GM12801 (cell line): ENCODE data around the gene CHD1.

ENCODE experiments used
- TF ChIP-seq, protein P1 (sequence below): IDR thresholded peaks from one replicate; pipeline ENCODE4 v1.5.1; 2011; ENCODE audit warnings: control low read depth; ENCODE audit not compliant: insufficient read length; ENCODE audit errors: extremely low read depth

The CHD1 gene

DNA sequence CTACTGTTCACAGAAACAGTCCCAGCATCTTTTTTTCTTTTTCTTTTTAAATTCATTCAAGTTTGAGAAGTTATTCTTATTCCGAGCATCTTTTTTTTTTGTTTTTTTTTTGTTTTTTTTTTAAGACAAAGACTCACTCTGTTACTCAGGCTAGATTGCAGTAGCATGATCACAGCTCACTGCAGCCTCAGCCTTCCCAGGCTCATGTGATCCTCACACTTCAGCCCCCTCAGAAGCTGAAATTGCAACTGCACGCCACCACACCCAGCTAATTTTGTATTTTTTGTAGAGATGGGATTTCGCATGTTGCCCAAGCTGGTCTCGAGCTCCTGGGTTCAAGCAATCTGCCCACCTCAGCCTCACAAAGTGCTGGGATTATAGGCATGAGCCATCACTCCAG is 36.4 kb upstream of the CHD1 start:
- TF ChIP-seq, protein P1, sequence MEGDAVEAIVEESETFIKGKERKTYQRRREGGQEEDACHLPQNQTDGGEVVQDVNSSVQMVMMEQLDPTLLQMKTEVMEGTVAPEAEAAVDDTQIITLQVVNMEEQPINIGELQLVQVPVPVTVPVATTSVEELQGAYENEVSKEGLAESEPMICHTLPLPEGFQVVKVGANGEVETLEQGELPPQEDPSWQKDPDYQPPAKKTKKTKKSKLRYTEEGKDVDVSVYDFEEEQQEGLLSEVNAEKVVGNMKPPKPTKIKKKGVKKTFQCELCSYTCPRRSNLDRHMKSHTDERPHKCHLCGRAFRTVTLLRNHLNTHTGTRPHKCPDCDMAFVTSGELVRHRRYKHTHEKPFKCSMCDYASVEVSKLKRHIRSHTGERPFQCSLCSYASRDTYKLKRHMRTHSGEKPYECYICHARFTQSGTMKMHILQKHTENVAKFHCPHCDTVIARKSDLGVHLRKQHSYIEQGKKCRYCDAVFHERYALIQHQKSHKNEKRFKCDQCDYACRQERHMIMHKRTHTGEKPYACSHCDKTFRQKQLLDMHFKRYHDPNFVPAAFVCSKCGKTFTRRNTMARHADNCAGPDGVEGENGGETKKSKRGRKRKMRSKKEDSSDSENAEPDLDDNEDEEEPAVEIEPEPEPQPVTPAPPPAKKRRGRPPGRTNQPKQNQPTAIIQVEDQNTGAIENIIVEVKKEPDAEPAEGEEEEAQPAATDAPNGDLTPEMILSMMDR: no peak

DNA sequence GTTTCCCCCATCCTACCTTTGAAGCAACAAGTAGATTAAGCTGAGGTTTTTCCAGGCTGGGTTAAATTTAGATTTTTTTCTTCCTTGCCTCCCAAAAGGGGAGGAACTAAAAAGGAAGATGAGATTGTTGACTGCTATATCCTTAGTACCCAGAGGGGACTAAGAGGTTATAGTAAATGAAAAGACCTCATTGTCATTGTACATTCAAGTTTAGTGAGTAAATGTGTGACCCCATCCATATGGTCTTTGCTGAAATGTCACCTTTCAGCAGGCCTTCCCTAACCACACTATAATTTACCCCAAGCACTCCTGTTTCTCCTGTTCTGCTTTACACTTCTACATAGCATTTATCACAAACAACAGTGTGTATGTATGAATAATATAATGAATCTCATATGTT is 35.8 kb upstream of the CHD1 start:
- TF ChIP-seq, protein P1: no peak

- TF ChIP-seq, protein P1: no peak
These were observed 34.2 kb upstream of the CHD1 start for GRCh38 chr5:98963019-98963418.

DNA sequence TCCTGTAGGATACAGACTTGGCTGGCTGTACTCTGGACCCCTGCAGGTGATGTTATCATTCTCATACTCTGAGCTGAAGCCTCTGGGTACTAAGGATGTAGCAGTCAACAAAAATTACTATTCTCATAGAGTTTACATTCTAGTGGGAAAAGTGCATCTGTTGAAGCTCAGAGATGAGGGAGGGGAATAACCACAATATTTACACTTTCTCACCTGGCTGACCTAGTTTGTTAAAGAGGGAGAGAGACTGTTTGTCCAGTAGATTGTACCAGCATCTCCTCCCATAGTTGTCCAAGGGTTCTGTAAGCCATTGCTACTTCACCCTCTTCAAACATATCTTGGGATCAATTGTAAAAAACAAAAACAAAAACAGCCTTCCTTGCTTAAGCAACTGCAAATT is 33.8 kb upstream of the CHD1 start:
- TF ChIP-seq, protein P1: no peak

DNA sequence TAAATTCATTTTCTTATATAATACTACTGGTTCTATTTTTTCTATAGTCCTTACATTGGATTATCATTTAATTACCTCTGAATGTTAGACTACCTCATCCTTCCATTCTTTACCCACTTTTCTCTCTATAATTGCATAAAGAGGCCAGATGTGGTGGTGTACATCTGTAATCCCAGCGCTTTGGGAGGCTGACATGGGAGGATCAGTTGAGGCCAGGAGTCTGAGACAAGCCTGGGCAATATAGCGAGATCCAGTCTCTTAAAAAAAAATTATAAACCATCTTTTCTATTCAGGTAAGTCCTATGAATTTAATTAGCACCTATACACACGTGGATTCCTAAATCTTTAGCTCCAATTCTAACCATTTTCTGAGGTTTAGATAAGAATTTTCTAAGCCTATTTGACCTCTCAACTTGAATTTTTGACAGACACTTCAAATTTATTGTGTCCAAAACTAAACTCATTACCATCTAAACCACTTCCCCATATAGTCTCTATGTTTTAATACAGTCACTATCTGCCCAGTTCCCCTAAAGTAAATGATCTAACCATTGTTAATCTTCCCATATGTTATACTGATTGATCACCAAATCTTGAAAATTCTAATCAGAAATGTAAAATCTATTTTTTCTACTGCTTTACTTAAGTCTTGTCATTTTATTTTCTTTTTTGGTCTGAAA is 33.0 kb upstream of the CHD1 start:
- TF ChIP-seq, protein P1: no peak

GRCh38 chr5:98957307-98957706 is 28.5 kb upstream of the CHD1 start:
- TF ChIP-seq, protein P1: no peak

DNA sequence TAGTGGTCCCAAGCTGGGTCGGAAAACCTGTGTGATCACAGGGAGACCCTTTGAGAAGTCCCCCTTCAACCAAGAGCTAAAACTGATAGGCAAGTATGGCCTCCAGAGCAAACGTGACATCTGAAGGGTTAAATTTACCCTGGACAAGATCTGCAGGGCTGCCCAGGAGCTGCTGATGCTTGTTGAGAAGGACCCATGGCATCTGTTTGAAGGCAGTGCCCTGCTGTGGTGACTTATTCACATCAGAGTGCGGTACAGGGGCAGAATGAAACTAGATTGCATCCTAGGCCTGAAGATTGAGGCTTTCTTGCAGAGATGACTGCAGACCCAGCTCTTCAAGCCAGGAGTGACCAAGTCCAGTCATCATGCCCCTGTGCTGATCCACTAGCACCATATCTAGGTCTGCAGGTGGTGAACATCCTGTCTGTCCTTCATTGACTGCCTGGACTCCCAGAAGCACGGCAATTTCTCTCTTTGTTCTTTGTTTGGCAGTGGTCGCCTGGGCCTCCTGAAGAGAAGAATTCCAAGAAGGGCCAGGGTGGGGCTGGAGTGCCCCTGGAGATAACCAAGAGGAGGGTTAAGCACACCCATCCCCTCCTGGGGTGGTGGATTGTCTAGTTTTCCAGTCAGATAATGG is 25.7 kb upstream of the CHD1 start:
- TF ChIP-seq, protein P1: no peak
